Thymus (tissue), 11 donors: ENCODE results near the gene DPP10. TPM values are rescaled to one million over a fixed set of nuclear protein-coding genes. Genes with fewer than 3 reads are reported as not detected.

Source experiments
- DNase-seq, 9 donors: peaks; one replicate each; pipeline ENCODE4 v3.0.0-alpha.2; 2013; ENCODE audit warnings: low spot score in 9 of 9, low read depth in 6 of 9, missing footprints in 1 of 9
- H3K27ac ChIP-seq, 2 donors: one replicate each; pipeline ENCODE4 v1.5.1; 2013; ENCODE audit warnings: control low read depth in 1 of 2, low read depth in 1 of 2, low read length in 1 of 2, mild to moderate bottlenecking in 1 of 2, moderate library complexity in 1 of 2
- H3K27me3 ChIP-seq, 2 donors: one replicate each; pipeline ENCODE4 v1.5.1; 2013; ENCODE audit warnings: low read length in 1 of 2; ENCODE audit not compliant: control insufficient read depth in 2 of 2, insufficient read depth in 1 of 2
- H3K36me3 ChIP-seq, 2 donors: one replicate each; pipeline ENCODE4 v1.5.1; 2013; ENCODE audit warnings: low read length in 1 of 2, mild to moderate bottlenecking in 1 of 2, moderate library complexity in 1 of 2; ENCODE audit not compliant: control insufficient read depth in 2 of 2, insufficient read depth in 2 of 2
- H3K4me1 ChIP-seq, 2 donors: one replicate each; pipeline ENCODE4 v1.5.1; 2013; ENCODE audit warnings: low read length in 2 of 2; ENCODE audit not compliant: control insufficient read depth in 2 of 2, insufficient read depth in 2 of 2
- H3K4me3 ChIP-seq, 2 donors: one replicate each; pipeline ENCODE4 v1.5.1; 2013; ENCODE audit warnings: low read length in 2 of 2, control low read depth in 1 of 2, mild to moderate bottlenecking in 1 of 2
- H3K9me3 ChIP-seq, 2 donors: one replicate each; pipeline ENCODE4 v1.5.1; 2013; ENCODE audit warnings: low read length in 1 of 2, mild to moderate bottlenecking in 1 of 2; ENCODE audit not compliant: control insufficient read depth in 2 of 2, insufficient read depth in 1 of 2
- WGBS: extraction: QIAGEN DNeasy Blood & Tissue Kit; methylation state at CpG from one replicate; pipeline ENCODE4 v1.1.7; 2013; 5-methylcytosine and 5-hydroxymethylcytosine counted together
- polyA plus RNA-seq: library from polyadenylated mRNA; stranded (reverse); fragments of 200-250 nt; gene quantifications from one replicate; pipeline ENCODE4 v1.2.3, GENCODE V29; 2013
- total RNA-seq: library from RNA; stranded (reverse); fragments of 120-200 nt; gene quantifications from one replicate; pipeline ENCODE4 v1.2.4, GENCODE V29; 2013
- donor health status: healthy.

The DPP10 gene
- total and polyA plus RNA-seq, 2 donors: 0.02 to 0.14 TPM

DNA sequence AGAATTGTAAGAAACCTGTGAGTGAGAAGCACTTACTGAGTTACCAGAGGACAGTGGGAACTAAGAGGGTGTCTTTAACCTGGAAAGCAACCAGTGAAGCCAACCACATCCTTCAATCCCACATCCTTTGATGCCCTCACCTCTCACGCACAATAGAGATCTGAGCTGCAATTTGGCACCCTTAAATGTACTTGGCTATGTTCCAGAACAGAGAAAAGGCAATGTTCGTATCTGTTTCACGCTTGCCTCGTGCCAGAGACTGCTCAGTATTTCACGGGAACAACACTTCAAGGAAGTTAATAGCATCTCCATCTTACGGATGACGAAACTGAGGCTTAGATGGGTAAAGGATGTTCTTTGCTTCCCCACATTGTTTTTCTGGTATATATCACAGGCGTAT lies 167.4 kb downstream of the DPP10 start:
- H3K4me3 ChIP-seq: no peak overlapping the region
- 79% methylated on average over 8 of the region's 8 CpGs for WGBS
- no peaks in the 10 kb centered on the region for H3K36me3 ChIP-seq
- H3K9me3 ChIP-seq: no peaks in the 10 kb centered on the region
- no peaks in the 10 kb centered on the region for H3K27me3 ChIP-seq
- no peaks in the 10 kb centered on the region for H3K4me1 ChIP-seq
- no peak overlapping the region for H3K27ac ChIP-seq
- DNase-seq: peak in 1 of 9 donors; percentile 0

DNA sequence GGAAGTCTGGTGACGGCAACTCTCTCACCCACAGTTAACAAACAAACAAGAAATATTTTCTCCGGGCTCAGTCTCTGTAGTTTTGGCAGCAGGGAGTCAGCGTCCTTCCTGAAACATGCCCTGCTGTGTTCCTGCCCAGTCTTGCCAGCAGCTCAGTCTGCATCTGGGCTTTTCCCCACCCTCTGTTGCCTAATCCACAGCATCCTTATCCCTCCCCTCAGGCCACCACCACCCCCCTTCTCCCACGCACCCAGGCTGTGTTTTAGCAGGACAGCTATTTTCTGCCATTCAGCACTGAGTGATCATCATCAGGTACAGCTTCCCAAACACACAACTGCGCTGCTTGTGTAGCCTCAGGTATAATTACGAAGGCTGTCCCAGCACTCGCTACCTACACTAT lies 168.2 kb downstream of the DPP10 start:
- Histone ChIP-seq H3K36me3 (no peaks in the 10 kb centered on the region), H3K4me3 (no peak overlapping the region), H3K9me3 (no peaks in the 10 kb centered on the region), H3K27ac (no peak overlapping the region), H3K27me3 (no peaks in the 10 kb centered on the region), H3K4me1 (no peaks in the 10 kb centered on the region)
- DNase-seq: no peak
- 45% methylated on average over 7 of the region's 7 CpGs for WGBS

DNA sequence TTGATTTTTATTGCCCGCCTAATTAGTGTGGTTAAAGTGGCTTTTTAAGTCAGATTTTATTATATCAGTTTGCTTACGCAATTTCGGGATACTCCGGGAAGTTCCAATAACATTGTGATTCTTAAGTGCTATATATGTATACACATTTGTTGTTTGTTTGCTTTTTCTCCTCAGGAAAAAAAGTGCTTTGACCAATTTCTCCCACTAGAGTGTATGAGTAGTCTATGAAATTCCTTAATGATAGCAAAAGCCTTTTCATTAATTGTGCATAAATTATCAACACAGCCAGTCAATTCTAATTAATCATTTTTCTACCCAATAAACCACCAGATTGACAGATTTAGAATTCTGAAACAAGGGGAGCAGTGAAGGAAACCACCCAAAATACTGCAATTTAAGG lies 172.2 kb downstream of the DPP10 start:
- peak in 2 of 9 donors; percentile 2 to 10 for DNase-seq

DNA sequence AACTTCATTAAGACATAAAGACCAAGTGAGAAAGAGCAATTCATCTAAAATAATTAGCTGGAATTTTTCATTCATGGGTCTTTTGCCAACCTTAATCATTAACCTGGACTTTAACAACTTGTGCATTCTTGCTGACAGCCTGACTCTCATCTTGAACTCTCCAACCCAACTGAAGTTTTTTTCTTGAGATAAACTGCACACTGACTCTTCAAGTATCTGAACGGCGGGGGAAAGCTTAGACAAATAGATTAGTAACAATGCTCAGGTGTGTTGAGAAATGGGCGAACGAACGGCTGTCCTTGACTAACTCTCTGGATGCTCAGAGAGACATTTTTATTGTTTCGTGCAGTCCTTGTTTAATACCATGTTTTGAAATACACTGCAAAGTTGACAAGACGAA lies 186.0 kb downstream of the DPP10 start:
- DNase-seq: no peak
- Histone ChIP-seq H3K4me1 (no peaks in the 10 kb centered on the region), H3K27ac (no peak overlapping the region), H3K36me3 (no peaks in the 10 kb centered on the region), H3K4me3 (no peak overlapping the region), H3K9me3 (peaks cover 0 to 3% of the 10 kb centered on the region in 2 donors), H3K27me3 (no peaks in the 10 kb centered on the region)
- 89% methylated on average over 7 of the region's 7 CpGs for WGBS

More for the DNA sequence above, 172.2 kb downstream of the DPP10 start:
- H3K36me3 ChIP-seq: no peaks in the 10 kb centered on the region
- no peak overlapping the region for H3K4me3 ChIP-seq
- H3K27ac ChIP-seq: no peak overlapping the region
- no peaks in the 10 kb centered on the region for H3K9me3 ChIP-seq
- no peaks in the 10 kb centered on the region for H3K27me3 ChIP-seq
- 83% methylated on average over 4 of the region's 4 CpGs for WGBS
- H3K4me1 ChIP-seq: no peaks in the 10 kb centered on the region

DNA sequence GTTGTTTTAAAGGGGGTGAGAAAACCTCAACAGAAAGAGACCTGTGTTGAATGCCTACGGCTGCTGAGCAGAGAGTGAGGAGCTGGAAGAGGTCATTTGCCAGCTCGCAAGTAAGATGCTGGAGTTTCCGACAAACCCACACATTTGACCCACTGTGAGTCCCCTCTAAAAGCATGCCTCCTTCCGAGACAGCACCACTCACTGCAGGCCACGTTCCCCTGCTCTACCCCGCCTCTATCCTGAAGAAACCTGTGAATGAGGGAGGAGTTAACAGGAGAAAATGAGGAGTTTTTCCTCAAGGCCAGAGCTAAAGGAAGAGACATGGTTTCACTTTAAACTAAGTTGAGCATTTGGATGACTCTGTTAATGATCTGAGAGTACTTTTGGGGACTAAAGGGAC lies 188.7 kb downstream of the DPP10 start:
- Histone ChIP-seq H3K27ac (no peak overlapping the region), H3K36me3 (no peaks in the 10 kb centered on the region), H3K27me3 (no peaks in the 10 kb centered on the region), H3K9me3 (peaks cover 0 to 4% of the 10 kb centered on the region in 2 donors), H3K4me1 (no peaks in the 10 kb centered on the region), H3K4me3 (no peak overlapping the region)
- DNase-seq: no peak
- WGBS: 86% methylated on average over 6 of the region's 6 CpGs

DNA sequence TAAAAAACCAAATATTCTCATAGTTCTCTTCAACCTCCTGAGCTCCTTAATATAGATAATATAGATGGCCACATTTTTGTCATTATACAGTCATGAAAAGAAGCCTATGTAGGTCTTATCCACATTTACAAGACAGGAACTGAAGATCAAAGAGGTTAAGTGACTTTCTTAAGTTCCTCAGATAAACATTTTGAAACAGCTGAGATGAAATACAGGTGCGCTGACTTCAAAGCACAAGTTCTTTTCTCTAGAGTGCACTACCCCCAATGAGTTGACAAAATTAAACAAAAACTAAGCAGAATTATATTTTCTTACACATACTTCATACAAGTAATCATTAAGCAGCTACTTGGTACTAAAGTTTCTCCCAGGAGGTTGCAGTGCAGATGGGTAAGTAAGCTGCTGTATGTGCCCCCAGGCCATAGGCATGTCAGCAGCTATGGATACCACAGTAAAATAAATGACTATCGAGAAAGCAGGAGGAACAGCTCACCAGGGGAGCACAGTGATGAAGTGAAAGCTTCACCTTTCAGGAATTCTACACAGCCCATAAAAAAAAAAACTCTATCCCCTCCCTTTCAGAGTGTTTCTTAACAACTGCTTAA lies 199.8 kb downstream of the DPP10 start:
- H3K36me3 ChIP-seq: no peaks in the 10 kb centered on the region
- H3K27ac ChIP-seq: peak overlapping the region in 1 of 2 donors; percentile 88
- WGBS: 62% methylated on average over 2 of the region's 2 CpGs
- DNase-seq: peak in 7 of 9 donors; percentile 33 to 88 (median 68)
- H3K4me1 ChIP-seq: peaks cover 2 to 14% of the 10 kb centered on the region in 2 donors
- H3K4me3 ChIP-seq: no peak overlapping the region
- no peaks in the 10 kb centered on the region for H3K27me3 ChIP-seq
- H3K9me3 ChIP-seq: no peaks in the 10 kb centered on the region

DNA sequence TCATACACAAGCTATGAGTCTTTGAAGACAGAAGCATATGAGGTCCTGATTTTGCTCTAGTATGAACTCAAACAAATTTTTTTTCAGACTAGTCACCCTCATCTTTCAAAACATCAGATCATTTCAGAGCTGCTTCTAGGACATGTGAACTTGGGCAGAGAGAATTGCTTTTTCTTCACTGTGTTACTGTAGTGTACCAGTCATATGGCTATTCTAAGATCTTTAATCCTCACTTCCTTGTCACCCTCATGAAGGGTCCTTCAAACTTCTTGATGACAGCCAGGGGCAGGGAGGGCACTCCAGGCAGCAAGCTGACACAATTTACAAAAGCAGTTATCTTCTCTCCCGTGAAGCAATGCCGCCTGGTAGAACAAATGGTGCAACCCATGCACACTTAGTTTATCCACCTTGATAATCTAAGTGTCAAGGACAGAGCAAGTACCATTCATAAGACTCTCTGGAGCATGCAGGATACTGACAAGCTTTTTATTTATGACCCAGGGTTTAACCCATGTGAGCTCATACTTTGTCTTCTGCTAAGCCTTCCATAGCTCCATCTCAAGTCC lies 200.6 kb downstream of the DPP10 start:
- H3K4me3 ChIP-seq: no peak overlapping the region
- peaks cover 2 to 14% of the 10 kb centered on the region in 2 donors for H3K4me1 ChIP-seq
- H3K27me3 ChIP-seq: no peaks in the 10 kb centered on the region
- DNase-seq: peak in 1 of 9 donors; percentile 9
- peak overlapping the region in 1 of 2 donors; percentile 88 for H3K27ac ChIP-seq
- WGBS: 95% methylated on average over 2 of the region's 2 CpGs
- no peaks in the 10 kb centered on the region for H3K36me3 ChIP-seq
- no peaks in the 10 kb centered on the region for H3K9me3 ChIP-seq

DNA sequence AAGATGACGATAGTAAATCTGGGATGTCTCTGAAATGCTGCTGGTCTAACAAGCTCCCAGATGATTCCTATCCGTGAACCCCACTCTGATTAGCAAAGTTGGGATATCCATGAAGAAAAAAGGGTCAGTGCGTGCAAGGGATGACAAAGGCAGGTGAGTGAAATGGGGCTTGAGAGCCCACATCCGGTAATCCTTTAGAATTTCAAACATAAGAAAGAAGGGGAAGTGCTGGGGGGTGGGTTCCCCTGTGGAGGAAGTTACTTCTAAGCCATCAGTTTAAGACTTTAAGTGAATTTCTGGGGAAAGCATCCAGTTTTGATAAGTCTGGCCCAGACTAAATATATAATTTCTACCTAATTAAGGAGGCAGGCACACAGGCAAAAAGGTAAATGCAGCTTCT lies 209.5 kb downstream of the DPP10 start:
- 26% methylated on average over 4 of the region's 4 CpGs for WGBS
- Histone ChIP-seq H3K9me3 (no peaks in the 10 kb centered on the region), H3K36me3 (no peaks in the 10 kb centered on the region), H3K27ac (no peak overlapping the region), H3K4me3 (no peak overlapping the region), H3K4me1 (peaks cover 0 to 10% of the 10 kb centered on the region in 2 donors), H3K27me3 (no peaks in the 10 kb centered on the region)
- peak in 3 of 9 donors; percentile 21 to 52 (median 21) for DNase-seq

DNA sequence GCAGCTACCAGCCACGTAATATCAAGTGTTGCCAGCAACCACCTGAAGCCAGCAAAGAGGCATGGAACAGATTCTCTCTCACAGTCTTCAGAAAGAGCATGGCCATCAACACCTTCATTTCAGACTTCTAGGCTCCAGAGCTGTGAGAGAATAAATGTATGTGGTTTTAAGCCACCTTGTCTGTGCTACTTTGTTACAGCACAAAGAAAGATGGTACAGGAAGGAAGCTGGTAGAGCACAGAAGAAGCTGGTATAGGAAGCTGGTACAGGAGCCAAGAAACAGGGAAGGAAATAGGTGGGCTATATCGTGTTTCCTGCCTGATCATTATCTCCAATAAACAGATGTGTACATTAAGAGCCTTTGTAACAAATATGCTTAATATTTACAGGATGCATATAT lies 217.4 kb downstream of the DPP10 start:
- H3K9me3 ChIP-seq: peaks cover 0 to 6% of the 10 kb centered on the region in 2 donors
- 37% methylated on average over 2 of the region's 2 CpGs for WGBS
- H3K4me1 ChIP-seq: peaks cover 0 to 3% of the 10 kb centered on the region in 2 donors
- no peak overlapping the region for H3K4me3 ChIP-seq
- peaks cover 0 to 5% of the 10 kb centered on the region in 2 donors for H3K27me3 ChIP-seq
- peak overlapping the region in 1 of 2 donors; percentile 67 for H3K27ac ChIP-seq
- peak in 3 of 9 donors; percentile 40 to 66 (median 45) for DNase-seq
- no peaks in the 10 kb centered on the region for H3K36me3 ChIP-seq
